OCI-M2 (cell line): Measurements from ENCODE around the gene GGCX.
"Not testable (repeated sequence)": the region's sequence is repeated elsewhere in the genome, so short reads cannot be mapped to it uniquely, and the experiment has no call there.

Experiments used
- DNase-seq: peaks from one replicate; lab custom pipeline; 2025; ENCODE audit not compliant: unreplicated experiment; lab: John Stamatoyannopoulos, UW

Gene GGCX

DNA sequence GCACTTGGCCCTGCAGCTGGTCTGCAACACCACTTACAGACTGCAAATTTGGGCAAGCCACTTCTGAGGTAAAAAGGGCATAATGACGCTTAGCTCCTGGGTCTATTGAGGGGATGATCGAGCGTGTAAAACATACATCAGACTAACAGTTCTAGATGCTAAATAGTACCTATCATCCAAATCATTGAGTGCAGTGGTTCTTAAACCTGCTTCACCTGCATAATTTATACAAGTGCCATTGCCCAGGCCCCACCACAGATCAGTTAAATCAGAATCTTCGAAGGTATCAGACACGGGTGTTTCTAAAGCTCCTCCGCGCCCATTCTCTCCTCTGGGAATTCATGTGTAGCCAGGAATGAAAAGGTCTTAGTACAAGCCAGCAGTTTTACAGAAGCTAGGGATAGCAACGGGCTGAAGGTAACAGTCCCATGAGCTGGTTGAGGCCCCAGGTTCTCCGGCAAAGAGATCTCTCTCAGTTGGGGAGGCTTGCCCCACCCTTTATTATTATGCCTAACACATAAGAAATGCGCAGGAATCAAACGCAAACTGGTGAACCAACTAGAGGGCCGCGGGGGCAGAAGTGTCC, 33.5 kb upstream of the GGCX start:
- DNase-seq: no peak

DNA sequence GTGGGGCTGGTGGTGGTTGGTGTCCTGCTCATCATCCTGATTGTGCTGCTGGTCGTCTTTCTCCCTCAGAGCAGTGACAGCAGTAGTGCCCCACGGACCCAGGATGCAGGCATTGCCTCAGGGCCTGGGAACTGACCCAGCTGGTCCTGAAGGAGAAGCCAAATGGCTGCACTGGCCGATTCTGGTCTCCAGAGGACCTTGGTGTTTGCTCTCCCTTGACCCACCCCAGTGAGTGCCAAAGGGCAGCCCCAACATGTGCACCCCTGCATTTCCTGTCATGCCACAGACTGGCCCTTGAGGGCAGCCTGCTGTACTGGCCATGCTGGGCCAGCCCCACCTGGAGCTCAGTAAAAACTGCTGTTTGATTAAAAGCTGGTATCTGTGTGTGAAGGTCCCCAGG, 31.7 kb upstream of the GGCX start:
- DNase-seq: no peak

DNA sequence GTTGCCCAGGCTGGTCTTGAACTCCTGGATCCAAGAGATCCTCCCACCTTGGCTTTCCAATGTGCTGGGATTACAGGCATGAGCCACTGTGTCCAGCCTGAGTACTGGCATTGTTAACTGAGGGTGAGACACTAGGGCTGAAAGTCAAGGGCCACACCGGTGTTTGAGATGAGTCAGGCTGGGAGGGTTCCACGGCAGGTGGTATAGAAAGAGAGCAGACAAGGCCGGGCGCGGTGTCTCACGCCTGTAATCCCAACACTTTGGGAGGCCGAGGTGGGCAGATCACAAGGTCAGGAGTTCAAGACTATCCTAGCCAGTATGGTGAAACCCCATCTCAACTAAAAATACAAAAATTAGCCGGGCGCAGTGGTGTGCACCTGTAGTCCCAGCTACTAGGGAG, 31.0 kb upstream of the GGCX start:
- DNase-seq: not testable (repeated sequence)

DNA sequence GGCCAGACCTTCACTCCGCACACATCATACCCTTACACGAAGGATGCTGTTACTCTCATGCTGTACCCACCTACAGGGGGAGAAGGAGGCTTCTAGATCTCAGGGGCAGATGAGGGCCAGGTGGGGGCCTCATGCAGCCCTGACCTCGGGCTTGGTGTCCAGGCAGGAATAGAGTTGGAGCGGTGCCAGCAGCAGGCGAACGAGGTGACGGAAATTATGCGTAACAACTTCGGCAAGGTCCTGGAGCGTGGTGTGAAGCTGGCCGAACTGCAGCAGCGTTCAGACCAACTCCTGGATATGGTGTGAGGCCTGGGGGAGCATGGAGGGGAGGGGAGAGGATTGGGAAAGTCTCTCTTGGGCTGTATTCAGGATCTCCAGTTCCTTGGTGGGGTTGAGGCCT, 30.3 kb upstream of the GGCX start:
- no peak for DNase-seq

DNA sequence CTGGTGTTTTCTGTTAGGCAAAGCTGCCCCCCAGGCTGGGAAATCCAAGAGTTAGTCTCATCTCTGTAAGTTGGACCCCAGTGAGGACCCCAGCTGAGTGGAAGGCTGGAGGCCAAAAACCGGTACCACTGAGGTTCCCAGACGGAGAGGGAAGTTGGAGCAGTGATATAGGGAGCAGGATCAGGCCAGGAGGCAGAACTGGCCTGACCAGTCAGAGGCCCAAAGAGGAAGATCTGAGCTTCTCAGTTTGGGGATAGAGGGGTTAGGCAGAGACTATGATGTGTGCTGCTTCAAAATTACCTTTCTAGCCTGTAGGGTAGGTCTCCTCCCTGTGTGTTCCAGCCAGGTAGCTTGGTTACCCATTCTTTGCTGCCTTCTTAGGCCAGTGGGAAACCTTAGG, 29.7 kb upstream of the GGCX start:
- DNase-seq: no peak

DNA sequence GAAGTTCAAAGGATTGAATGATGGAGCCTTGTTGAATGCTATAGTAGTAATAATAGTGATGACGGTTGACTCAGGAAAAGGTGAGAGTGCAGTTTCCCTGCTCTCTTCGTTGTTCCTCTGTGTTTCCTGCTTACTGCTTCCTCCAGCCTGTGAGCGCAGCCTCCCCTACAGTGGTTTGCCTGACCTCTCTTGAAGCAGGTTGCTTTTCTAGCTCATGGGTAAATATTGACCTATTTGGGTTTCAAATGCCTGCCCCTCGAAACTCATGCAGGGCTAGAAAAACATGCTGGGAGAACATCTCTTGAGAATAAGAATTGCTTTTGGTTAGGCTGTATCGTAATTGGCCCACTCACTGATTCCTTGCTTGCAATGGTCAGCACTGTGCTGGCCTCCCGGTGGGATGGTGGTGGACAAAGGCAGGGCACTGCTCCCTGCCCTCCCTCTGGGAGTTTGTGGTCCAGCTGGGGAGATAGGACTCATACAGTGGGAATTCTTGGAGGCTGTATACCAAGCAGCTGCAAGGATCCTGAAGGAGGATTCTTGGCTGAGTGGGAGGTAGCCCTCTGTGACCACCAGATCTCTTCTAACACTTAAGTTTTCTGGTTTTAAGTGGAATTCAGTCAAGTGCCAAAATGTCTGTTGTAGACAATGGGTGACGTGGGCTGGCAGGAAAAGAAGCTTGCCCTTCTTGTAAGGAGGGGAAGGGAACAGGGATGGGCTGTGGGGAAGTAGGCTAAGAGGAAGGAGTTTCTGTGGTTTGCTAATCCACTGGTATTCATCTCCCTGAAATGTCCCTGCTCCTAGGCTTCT, 28.9 kb upstream of the GGCX start:
- no peak for DNase-seq

DNA sequence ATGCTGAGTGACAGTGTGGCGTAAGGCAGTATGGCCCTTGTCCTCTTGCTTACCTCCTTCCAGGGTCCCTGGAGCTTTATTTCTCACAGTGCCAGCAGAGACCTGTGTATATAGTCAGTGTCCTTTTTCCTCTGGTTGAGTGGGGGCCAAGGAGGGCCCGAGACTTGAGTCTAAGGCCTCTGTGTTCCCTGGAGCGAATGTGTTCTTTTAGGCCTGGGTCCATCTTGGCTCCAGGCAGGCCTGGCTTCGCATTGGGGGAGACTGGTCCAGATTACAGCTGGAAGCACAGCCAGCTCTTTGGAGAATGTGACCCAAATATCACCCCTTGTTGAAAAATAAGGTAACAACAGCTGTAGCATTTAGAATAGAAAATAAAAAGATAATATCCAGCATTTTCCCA, 27.9 kb upstream of the GGCX start:
- DNase-seq: no peak

DNA sequence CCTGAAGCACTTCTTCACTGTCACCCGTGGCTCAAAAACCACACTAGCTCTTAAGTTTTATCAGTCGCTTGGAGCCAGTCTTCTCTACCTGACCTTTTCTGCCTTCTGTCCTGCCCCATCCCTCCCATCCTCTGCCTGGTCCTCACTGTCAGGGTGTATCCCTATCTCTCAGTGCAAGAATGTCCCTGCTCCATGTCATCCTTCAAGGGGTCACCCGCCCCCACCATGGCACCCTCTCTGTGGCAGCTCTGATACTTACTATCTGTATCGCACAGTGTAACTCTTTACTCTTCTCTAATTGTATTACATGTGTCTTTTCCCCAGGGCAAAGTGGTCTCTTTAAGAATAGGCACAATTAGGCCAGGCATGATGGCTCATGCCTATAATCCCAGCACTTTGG, 27.4 kb upstream of the GGCX start:
- no peak for DNase-seq

DNA sequence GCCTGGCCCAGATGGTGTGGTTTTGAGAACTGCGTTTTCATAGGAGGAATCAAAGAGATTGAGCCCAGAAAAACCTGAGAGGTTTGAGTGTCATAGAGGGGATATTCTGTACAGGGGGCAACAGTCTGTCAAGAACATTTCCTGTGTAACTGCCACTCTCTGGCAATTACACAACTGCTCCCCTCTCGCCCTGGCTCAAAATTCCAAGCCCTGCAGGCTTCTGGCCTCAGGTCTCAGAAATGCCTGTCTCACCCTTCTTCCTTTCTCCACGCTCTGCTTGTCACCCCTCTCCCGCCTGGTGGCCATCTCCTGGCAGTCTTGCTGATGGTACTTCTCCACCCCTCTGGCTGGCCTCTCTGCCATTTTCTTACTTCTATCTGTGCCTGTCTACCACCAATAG, 26.9 kb upstream of the GGCX start:
- peak; percentile 39 for DNase-seq

DNA sequence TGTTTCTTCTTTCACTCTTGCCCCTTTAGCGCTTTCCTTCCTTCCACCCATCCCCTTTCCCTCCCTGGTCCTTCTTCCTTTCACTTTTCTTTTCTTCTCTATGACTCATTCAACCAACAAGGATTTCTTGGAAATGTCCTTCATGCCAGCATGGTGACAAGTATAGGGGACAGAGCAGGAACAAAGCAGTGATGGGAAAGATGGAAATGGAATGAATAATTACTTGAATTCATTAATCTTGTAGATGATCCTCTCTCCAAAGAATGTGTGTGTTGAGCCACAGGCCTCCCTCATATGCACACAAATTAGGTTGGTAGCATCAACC, 24.4 kb upstream of the GGCX start:
- no peak for DNase-seq

DNA sequence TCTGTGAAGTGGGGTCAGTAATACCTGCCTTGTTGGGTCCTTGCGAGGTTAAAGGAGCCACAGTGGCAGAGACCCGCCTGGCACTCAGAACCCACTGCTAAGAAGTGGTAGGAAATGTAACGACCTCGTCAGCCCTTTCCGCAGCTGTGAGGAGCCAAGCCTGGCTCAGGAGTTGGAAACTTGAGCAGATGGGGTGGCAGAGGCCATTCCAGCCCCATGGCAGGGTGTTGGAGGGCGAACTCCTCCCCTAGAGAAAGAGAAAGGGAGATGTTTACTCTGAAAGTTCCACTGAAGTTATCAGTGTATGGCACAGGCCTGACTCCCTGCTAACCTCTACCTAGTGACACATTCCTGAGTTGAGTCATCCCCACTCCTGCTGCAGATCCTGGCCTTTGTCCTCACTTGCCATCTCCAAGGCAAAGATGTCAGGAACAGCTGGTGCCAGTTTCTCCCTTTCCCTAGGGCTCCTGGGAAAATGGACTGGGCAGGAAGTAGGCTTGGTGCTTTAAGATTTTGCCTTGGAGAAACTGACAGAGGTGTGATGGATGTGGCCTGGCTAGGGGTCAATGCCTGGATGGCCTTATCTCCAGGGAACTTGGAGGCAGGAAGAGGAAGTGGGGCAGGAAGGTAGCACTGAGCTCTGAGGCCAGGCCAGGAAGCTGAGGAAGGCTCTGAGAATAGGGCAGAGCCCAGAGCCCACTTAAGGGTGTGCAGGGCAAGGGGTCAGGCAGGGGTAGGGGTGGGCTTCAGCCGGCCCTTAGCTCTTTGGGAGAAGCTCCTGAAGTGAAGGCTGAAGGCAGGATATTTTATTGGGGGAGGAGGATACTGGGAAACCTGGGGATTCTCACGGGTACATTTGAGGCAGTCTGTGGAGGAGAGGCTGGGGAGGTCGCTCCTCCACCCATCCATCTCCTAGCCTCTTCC, 23.8 kb upstream of the GGCX start:
- DNase-seq: no peak

DNA sequence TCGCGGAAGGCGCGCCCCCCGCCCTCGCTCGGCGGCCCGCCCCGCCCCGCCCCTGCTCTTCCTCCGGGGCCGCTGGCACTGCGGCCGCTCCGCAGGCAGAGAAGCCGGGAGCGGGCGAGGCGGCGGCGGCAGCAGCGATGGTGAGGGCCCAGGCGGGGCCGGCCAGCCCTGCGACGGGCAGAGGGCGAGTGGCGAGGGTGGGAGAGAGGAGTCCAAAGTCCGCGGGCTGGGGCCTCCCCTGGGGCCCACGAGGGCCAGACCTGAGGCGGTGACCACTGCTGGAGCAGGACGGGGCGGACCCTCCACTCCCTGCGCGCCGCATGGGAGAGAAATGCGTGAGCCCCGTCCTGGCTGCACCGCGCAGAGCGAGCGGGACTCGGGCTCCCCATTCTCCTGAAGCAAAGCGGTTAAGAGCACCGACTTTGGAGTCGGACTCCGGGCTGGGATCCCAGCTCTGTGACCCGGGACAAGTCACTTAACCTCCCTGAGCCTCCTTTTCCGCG, 23.1 kb upstream of the GGCX start, which contains the start of gene VAMP5:
TSS of gene VAMP5 (plus strand) at position 78 of the 503 bp plus-strand sequence. CDS start at position 138, 60 bp downstream.
- DNase-seq: no peak

DNA sequence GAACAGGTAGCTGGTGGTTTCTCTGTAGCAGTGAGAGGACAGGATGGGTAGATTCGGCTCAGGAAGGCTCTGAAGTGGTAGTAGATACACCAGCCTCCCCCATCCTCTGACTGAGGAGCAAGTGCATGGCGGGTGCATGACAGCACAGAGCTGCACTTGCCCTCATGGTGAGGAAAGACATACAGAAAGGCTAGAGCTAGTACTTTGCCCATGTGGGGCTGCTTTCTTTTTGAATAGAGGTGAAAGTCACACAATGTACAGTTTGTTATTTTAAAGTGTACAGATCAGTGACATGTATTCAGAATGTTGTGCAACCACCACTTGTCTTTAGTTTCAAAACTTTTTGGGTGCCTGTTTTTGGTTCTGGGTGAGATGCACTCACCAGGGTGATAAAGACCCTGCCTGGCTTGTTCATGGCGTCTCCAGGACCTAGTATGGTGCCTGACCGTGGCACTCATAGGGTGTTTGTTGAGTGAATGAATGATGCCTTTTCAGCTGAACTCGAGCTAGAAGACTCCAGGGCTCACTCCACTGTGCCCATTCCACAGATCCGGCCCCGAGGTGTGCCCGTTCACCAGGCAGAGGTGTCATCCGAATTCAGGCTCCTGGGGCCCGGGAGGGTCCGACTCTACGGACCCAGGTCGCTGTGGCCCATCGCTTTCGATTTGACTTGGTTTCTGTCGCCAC, 22.5 kb upstream of the GGCX start:
- no peak for DNase-seq

DNA sequence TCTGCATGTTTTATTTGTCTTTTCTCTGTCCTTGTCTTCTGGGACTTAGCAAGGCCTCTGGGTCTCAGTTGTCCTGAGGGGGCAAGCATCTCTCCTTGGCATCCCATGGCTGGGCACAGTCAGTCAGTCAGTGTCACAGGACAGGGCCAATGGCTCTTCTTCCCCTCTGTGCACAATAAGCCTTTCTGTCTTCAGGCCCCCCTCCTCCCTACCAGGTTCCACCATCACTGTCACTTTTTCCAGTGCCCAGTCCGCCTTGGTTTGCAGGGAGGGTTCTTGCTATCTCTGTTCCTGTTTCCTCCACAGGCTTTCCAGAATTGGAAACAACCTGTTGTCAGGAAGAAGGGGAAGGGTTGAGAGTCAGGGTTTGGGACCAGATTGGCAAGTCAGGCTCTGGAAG, 21.2 kb upstream of the GGCX start:
- DNase-seq: no peak

DNA sequence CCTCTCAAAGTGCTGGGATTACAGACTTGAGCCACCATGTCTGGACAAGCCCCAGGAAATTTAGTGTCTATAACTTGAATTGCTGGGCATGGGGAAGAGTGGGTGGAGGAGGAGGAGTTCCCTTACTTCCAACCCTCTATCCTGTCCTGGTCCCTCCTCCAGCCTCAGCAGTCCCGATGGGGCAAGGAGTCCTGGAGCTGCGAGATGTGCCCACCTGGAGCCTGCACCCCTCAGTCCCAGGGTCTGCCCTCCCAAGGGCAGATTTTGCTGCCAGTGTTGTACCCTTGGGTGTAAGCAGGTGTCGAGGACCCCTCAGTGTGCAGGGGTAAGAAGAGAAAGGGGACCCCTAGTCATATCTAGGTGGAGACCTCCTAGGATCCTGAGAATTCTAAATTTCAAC, 18.9 kb upstream of the GGCX start:
- no peak for DNase-seq

DNA sequence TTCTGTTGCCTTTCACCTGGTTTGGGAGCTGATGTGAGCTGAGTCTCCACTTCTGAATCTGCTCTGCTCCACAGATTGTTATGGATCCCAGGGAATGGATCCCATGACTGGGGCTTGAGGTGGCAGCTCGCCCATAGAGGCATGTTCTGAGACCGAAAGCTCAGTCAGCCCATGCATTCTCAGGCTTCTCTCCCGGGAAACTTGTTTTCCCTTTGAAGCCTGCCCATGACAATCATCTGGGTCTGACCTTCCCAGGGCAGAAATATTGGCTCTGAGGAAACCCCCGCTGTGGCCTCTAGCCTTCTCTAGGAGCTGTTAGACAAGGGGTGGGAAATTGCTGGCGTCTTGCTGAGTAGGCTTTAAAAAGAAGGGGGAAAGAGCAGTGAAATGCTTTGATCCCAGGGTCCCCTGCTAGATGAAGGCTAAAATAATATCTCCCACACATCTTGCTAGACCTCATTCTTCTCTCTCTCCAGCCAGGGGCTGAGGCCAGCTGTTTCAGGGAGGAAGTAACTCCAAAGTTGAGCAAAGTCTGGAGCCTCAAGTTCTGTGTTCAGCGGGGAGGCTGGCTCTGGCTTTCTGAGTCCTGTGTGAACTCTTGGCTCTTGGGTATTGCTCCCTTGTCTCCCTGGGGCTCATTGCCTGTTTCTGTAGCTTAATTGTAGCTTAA, 18.1 kb upstream of the GGCX start:
- DNase-seq: no peak

DNA sequence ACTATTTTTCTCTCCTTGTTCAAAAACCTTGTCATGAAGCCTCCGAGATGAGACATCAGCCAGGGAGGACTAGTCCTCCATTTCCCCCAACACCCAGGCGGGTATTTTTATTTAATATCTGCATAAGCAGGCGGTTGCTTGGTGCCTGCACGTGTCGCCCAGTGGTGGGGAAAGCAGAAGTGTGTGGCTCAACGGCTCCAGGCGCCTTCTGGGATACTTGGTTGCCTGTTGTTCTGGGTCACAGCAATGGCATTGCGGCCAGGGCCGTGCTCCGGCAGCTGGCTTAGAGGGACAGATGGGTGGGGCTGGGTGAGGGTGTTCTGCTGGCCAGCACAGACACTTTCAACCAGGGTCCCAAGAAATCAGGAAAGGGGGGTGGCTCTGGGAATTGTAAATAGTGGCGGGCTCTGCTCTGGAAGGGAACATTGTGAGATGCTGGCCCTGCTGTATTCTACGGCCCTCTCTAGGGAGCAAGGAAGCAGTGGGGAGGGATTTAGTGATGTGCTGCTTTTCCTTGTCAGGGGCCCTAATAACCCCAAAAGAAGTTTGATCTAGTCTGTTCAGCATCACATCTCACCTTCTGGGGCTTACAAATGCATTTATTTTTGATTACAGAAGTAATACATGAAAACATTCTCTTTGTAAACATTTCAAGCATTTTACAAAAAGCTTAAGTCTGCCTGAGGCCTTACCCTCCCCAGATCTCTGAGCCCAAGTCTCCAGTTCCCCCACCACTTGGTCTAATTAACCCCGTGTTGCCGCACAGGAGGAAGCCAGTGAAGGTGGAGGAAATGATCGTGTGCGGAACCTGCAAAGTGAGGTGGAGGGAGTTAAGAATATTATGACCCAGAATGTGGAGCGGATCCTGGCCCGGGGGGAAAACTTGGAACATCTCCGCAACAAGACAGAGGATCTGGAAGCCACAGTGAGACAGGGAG, 17.2 kb upstream of the GGCX start:
- DNase-seq: no peak

DNA sequence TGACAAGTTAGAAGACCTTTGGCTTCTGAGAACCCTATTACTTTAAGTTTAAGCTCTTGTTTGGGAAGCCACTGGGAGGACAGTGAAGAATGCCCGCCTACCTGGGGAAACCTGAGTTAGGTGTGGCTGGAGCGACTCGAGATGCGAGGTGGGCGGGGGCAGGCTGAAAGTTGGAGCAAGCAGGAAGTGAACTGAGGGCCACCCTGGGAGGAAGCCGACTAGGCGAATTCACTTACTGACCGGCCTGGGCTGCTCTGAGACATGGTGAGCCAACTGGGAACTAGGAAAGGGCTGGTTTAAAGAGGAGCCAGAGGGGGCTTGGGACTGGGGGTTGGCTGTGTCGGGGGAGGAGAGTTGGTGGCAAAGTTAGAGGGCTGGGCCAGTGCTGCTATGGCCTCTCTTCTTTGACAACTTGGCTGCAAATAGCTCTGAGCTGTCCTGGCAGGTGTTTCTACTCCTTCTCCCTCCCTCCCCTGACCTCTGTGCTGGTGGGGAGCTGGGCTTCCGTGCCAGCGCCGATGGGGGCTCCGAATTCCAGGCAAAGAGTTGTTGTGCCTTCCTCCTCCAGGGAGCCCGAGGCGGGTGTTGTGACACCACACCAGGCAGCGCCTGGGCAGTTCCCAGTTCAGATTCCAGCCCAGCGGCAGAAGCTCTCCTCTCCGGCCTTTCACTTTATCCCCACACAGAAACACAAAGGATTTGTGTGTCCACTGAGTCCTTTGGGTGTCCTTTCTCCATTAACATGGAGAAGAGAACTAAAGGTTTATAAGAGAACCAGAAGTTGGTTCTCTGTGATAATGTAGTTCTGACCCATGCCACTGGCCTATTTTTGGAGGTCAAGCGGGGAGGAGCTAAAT, 16.3 kb upstream of the GGCX start, which contains the start of gene VAMP8:
TSS of gene VAMP8 (plus strand) at position 201 of the 857 bp plus-strand sequence. CDS start at position 262, 61 bp downstream.
- no peak for DNase-seq

DNA sequence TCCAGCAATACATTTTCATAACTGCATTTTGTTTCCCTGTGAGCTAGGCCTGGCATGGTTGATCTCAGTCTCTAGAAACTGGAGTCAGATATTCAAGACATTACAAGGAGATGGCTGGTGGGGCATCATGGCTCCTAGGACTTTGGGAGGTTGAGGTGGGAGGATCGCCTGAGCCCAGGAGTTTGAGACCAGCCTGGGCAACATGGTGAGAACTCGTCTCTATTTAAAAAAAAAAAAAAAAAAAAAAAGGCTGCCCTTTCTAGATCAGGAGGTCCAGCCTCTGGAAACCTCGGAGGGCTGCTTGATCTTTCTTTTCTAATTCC, 15.7 kb upstream of the GGCX start:
- DNase-seq: no peak
